SK-N-SH (cell line): ENCODE data around the gene SDR42E1.

Experiments used
- EP300 ChIP-seq, 2 experiments: IDR thresholded peaks; 2 replicates each; pipeline versions ENCODE4 v1.4.0 to v1.6.1; 2012; ENCODE audit warnings: borderline replicate concordance in 1 of 2, low read depth in 1 of 2, low read length in 1 of 2
- EZH2phosphoT487 ChIP-seq: fragments of 200-600 bp; sonication (generic); IDR thresholded peaks from 2 replicates; pipeline ENCODE4 v1.6.1; 2017; ENCODE audit warnings: low read depth, mixed run types, mild to moderate bottlenecking, antibody characterized with exemption, moderate library complexity, borderline replicate concordance
- FOSL2 ChIP-seq: IDR thresholded peaks from 2 replicates; pipeline ENCODE4 v1.4.0; 2012; ENCODE audit warnings: low read depth, mild to moderate bottlenecking, moderate library complexity, borderline replicate concordance
- GABPA ChIP-seq: IDR thresholded peaks from 2 replicates; pipeline ENCODE4 v1.4.0; 2012; ENCODE audit warnings: low read depth, mild to moderate bottlenecking
- MXI1 ChIP-seq: IDR thresholded peaks from 2 replicates; pipeline ENCODE4 v1.6.1; 2012; ENCODE audit warnings: mild to moderate bottlenecking, low read depth, low read length, improper control_type of control experiment
- POLR2AphosphoS5 ChIP-seq: IDR thresholded peaks from 2 replicates; pipeline ENCODE4 v1.6.1; 2012; ENCODE audit warnings: low read depth, low read length
- RCOR1 ChIP-seq: fragments of 150-350 bp; IDR thresholded peaks from 2 replicates; pipeline ENCODE4 v1.6.1; 2017; ENCODE audit warnings: antibody characterized with exemption, low read length
- USF2 ChIP-seq: fragments of 150-350 bp; IDR thresholded peaks from 2 replicates; pipeline ENCODE4 v1.6.1; 2017; ENCODE audit warnings: antibody characterized with exemption, low read length, low read depth, borderline replicate concordance
- YY1 ChIP-seq: IDR thresholded peaks from 2 replicates; pipeline ENCODE4 v1.4.0; 2012; ENCODE audit warnings: low read depth, mild to moderate bottlenecking
- TF ChIP-seq, protein P1 (sequence below): fragments of 150-350 bp; IDR thresholded peaks from 2 replicates; pipeline ENCODE4 v1.6.1; 2016; ENCODE audit warnings: mild to moderate bottlenecking, low read depth, low read length
- TF ChIP-seq, protein P2 (sequence below): fragments of 200-600 bp; sonication (generic); IDR thresholded peaks from 2 replicates; pipeline ENCODE4 v1.6.1; 2017; ENCODE audit warnings: antibody characterized with exemption, mild to moderate bottlenecking, moderate library complexity

GRCh38 chr16:82055117-82055516, 43.8 kb upstream of the SDR42E1 start:
- TF ChIP-seq, protein P1, sequence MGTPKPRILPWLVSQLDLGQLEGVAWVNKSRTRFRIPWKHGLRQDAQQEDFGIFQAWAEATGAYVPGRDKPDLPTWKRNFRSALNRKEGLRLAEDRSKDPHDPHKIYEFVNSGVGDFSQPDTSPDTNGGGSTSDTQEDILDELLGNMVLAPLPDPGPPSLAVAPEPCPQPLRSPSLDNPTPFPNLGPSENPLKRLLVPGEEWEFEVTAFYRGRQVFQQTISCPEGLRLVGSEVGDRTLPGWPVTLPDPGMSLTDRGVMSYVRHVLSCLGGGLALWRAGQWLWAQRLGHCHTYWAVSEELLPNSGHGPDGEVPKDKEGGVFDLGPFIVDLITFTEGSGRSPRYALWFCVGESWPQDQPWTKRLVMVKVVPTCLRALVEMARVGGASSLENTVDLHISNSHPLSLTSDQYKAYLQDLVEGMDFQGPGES = no peak
- TF ChIP-seq USF2 (no peak), EP300 (IDR thresholded peaks at IDR 0.05; ENCODE audit: borderline replicate concordance in 1 of 2, low read depth in 1 of 2, low read length in 1 of 2) (no peak), RCOR1 (no peak), POLR2AphosphoS5 (no peak), YY1 (no peak), EZH2phosphoT487 (no peak), FOSL2 (no peak), GABPA (no peak), MXI1 (no peak)
- TF ChIP-seq, protein P2, sequence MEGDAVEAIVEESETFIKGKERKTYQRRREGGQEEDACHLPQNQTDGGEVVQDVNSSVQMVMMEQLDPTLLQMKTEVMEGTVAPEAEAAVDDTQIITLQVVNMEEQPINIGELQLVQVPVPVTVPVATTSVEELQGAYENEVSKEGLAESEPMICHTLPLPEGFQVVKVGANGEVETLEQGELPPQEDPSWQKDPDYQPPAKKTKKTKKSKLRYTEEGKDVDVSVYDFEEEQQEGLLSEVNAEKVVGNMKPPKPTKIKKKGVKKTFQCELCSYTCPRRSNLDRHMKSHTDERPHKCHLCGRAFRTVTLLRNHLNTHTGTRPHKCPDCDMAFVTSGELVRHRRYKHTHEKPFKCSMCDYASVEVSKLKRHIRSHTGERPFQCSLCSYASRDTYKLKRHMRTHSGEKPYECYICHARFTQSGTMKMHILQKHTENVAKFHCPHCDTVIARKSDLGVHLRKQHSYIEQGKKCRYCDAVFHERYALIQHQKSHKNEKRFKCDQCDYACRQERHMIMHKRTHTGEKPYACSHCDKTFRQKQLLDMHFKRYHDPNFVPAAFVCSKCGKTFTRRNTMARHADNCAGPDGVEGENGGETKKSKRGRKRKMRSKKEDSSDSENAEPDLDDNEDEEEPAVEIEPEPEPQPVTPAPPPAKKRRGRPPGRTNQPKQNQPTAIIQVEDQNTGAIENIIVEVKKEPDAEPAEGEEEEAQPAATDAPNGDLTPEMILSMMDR = no peak
